B cell (primary cell): Measurements from ENCODE around the gene ATP11A. TPM values are rescaled to one million over a fixed set of nuclear protein-coding genes. Genes with fewer than 3 reads are reported as not detected.

Experiments used
- ATAC-seq: fragments of 200-7000 bp; cut with Tn5 transposase; one replicate; pipeline ENCODE4 v1.10.0; 2021; ENCODE audit warnings: low read depth, mild to moderate bottlenecking, moderate number of reproducible peaks, moderate library complexity
- CTCF ChIA-PET: fragments of 350-600 bp; sonication (Branson Sonifier 250); formaldehyde crosslinking; loops from one replicate; lab custom pipeline; 2021; ENCODE audit warnings: antibody characterized with exemption, inconsistent platforms; lab: Charles Lee
- POLR2A ChIA-PET: fragments of 350-600 bp; sonication (Branson Sonifier 250); formaldehyde crosslinking; loops from one replicate; lab custom pipeline; 2021; ENCODE audit warnings: antibody characterized with exemption; lab: Charles Lee
- DNase-seq: peaks from one replicate; pipeline ENCODE4 v3.0.0; 2013
- H2AFZ ChIP-seq: 2 replicates; pipeline ENCODE4 v1.6.1; 2012; ENCODE audit warnings: mild to moderate bottlenecking, low read depth, low read length; ENCODE audit not compliant: insufficient read depth, poor library complexity, severe bottlenecking
- H3K27ac ChIP-seq, 2 donors: 1 replicate in 1 of 2; 2 replicates in 1 of 2; pipeline ENCODE4 v1.5.1; 2012 to 2013; ENCODE audit warnings: low read length in 2 of 2, mild to moderate bottlenecking in 2 of 2, moderate library complexity in 1 of 2
- H3K27me3 ChIP-seq, 4 experiments: fragments of 200-600 bp in 1 of 4; sonication (generic) in 1 of 4; replicated peaks in 1 of 4; 1 replicate in 2 of 4; 2 replicates in 2 of 4; pipeline versions ENCODE4 v1.6.1 to v1.7.0; 2013 to 2016; ENCODE audit warnings: low read length in 3 of 4, mild to moderate bottlenecking in 2 of 4, mixed read lengths in 1 of 4, moderate library complexity in 1 of 4; ENCODE audit not compliant: insufficient read depth in 4 of 4, control insufficient read depth in 3 of 4; ENCODE audit errors: control extremely low read depth in 1 of 4
- H3K36me3 ChIP-seq, 2 experiments: replicated peaks in 1 of 2; 1 replicate in 1 of 2; 2 replicates in 1 of 2; pipeline versions ENCODE4 v1.6.1 to v1.7.1; 2013; ENCODE audit warnings: low read length in 1 of 2; ENCODE audit not compliant: insufficient read depth in 2 of 2, control insufficient read depth in 1 of 2; ENCODE audit errors: control extremely low read depth in 1 of 2, extremely low read depth in 1 of 2
- H3K4me1 ChIP-seq, 2 donors: fragments of 200-600 bp in 1 of 2; sonication (generic) in 1 of 2; 1 replicate in 1 of 2; 2 replicates in 1 of 2; pipeline versions ENCODE4 v1.5.1 to v1.6.1; 2013 to 2017; ENCODE audit warnings: low read length in 2 of 2; ENCODE audit not compliant: control insufficient read depth in 2 of 2, insufficient read depth in 2 of 2
- H3K4me2 ChIP-seq: replicated peaks from 2 replicates; pipeline ENCODE3; 2012; ENCODE audit warnings: mild to moderate bottlenecking, low read depth, low read length; ENCODE audit not compliant: poor library complexity, severe bottlenecking
- H3K4me3 ChIP-seq, 5 experiments: fragments of 200-600 bp in 1 of 5; sonication (generic) in 1 of 5; 1 replicate in 3 of 5; 2 replicates in 2 of 5; pipeline versions ENCODE4 v1.5.1 to v1.7.0; 2011 to 2016; ENCODE audit warnings: low read length in 4 of 5, mild to moderate bottlenecking in 4 of 5, low read depth in 2 of 5, control low read depth in 1 of 5, moderate library complexity in 1 of 5; ENCODE audit not compliant: insufficient read depth in 1 of 5; ENCODE audit errors: control extremely low read depth in 1 of 5, extremely low read depth in 1 of 5
- H3K79me2 ChIP-seq: fragments of 200-600 bp; sonication (generic); one replicate; pipeline ENCODE4 v1.6.0; 2016; ENCODE audit warnings: low read length; ENCODE audit not compliant: control insufficient read depth, insufficient read depth
- H3K9ac ChIP-seq: fragments of 200-600 bp; sonication (generic); 2 replicates; pipeline ENCODE4 v1.6.1; 2017; ENCODE audit warnings: mild to moderate bottlenecking, low read length, moderate library complexity
- H3K9me3 ChIP-seq, 3 donors: one replicate each; pipeline versions ENCODE4 v1.6.1 to v1.7.1; 2013; ENCODE audit warnings: low read length in 2 of 3; ENCODE audit not compliant: control insufficient read depth in 2 of 3, insufficient read depth in 1 of 3; ENCODE audit errors: control extremely low read depth in 1 of 3
- H4K20me1 ChIP-seq: 2 replicates; pipeline ENCODE4 v1.6.0; 2012; ENCODE audit warnings: mild to moderate bottlenecking, low read length; ENCODE audit not compliant: insufficient read depth, control insufficient read depth, poor library complexity, severe bottlenecking
- H3K27ac Mint-ChIP-seq: one replicate; pipeline ENCODE4 v1.8.0; 2021; ENCODE audit warnings: mixed read lengths
- H3K27me3 Mint-ChIP-seq: one replicate; pipeline ENCODE4 v1.8.0; 2021; ENCODE audit warnings: mixed read lengths
- H3K4me1 Mint-ChIP-seq: one replicate; pipeline ENCODE4 v1.8.0; 2021; ENCODE audit warnings: mixed read lengths
- H3K4me3 Mint-ChIP-seq: one replicate; pipeline ENCODE4 v1.8.0; 2021; ENCODE audit warnings: mixed read lengths
- H3K9me3 Mint-ChIP-seq: one replicate; pipeline ENCODE4 v1.8.0; 2022; ENCODE audit warnings: mixed read lengths; ENCODE audit not compliant: insufficient read depth
- CTCF ChIP-seq: fragments of 200-600 bp; IDR thresholded peaks from one replicate; pipeline ENCODE4 v1.8.0; 2022; ENCODE audit warnings: antibody characterized with exemption, mild to moderate bottlenecking
- EZH2 ChIP-seq: IDR thresholded peaks from 2 replicates; pipeline ENCODE4 v1.6.1; 2012; ENCODE audit warnings: borderline replicate concordance, low read depth, mild to moderate bottlenecking, moderate library complexity, low read length; ENCODE audit not compliant: insufficient read depth, poor library complexity, severe bottlenecking
- WGBS: methylation state at CpG from one replicate; pipeline ENCODE4 v1.1.5; 2013; ENCODE audit warnings: missing lambda C conversion rate; ENCODE audit not compliant: insufficient coverage; 5-methylcytosine and 5-hydroxymethylcytosine counted together
- intact Hi-C: fragments of 100-400 bp; cut with micrococcal nuclease; formaldehyde crosslinking; loops from one replicate; pipeline ENCODE4 v1.10.0; 2022
- polyA plus RNA-seq: library from polyadenylated mRNA; depleted of rRNA; stranded (reverse); fragments of >200 nt; gene quantifications from 2 replicates; pipeline ENCODE4 v1.2.3, GENCODE V29; 2012
- total RNA-seq, 2 donors: library from RNA; stranded (reverse); fragments of 120-200 nt in 1 of 2; gene quantifications; 1 replicate in 1 of 2; 2 replicates in 1 of 2; pipeline versions ENCODE4 v1.2.3 to v1.2.4, GENCODE V29; 2013 to 2022

ATP11A gene
- total and polyA plus RNA-seq, 2 donors (not counting 1 experiment from before 2014, with no cell fraction given): 36.9 to 60.3 TPM

GRCh38 chr13:112764028-112764427 is 74.2 kb downstream of the ATP11A start:
- ChIA-PET POLR2A (no interaction called here), CTCF (no interaction called here)
- Histone ChIP-seq H3K27ac (no peak overlapping the region), H4K20me1 (no peaks in the 10 kb centered on the region), H3K4me2 (no peak overlapping the region), H3K4me1 (peaks cover 14 to 17% of the 10 kb centered on the region in 2 donors), H3K36me3 (no peaks in the 10 kb centered on the region), H3K9me3 (peaks cover 0 to 3% (median 0%) of the 10 kb centered on the region in 3 donors), H2AFZ (no peak overlapping the region), H3K4me3 (no peak overlapping the region), H3K79me2 (peaks cover 3% of the 10 kb centered on the region), H3K9ac (no peak overlapping the region), H3K27me3 (no peaks in the 10 kb centered on the region)
- Mint-ChIP-seq H3K27me3 (no peaks in the 10 kb centered on the region), H3K4me3 (no peak overlapping the region), H3K27ac (no peak overlapping the region), H3K4me1 (peaks cover 19% of the 10 kb centered on the region), H3K9me3 (no peaks in the 10 kb centered on the region)
- no peak for TF ChIP-seq CTCF
- intact Hi-C loops: no loop called here
- DNase-seq (no peak), ATAC-seq (no peak)
- 95% methylated on average over 11 of the region's 11 CpGs for WGBS

- no peak overlapping the region for H3K27ac Mint-ChIP-seq
- peaks cover 22% of the 10 kb centered on the region for H3K4me1 Mint-ChIP-seq
- no peak overlapping the region for H3K4me3 ChIP-seq
- POLR2A ChIA-PET: no interaction called here
- H3K4me2 ChIP-seq: no peak overlapping the region
- no peak overlapping the region for H3K4me3 Mint-ChIP-seq
- H3K9ac ChIP-seq: no peak overlapping the region
- DNase-seq (no peak), ATAC-seq (no peak)
- 94% methylated on average over 14 of the region's 23 CpGs for WGBS
- H3K9me3 ChIP-seq: no peaks in the 10 kb centered on the region
- intact Hi-C loops: no loop called here
- H3K79me2 ChIP-seq: peaks cover 7% of the 10 kb centered on the region
- no peak overlapping the region for H3K27ac ChIP-seq
- H4K20me1 ChIP-seq: no peaks in the 10 kb centered on the region
- H3K36me3 ChIP-seq: no peaks in the 10 kb centered on the region
- no peaks in the 10 kb centered on the region for H3K27me3 ChIP-seq
- no peak overlapping the region for H2AFZ ChIP-seq
- H3K9me3 Mint-ChIP-seq: no peaks in the 10 kb centered on the region
- no peak for TF ChIP-seq CTCF
- TF ChIP-seq EZH2: no peak
- H3K27me3 Mint-ChIP-seq: no peaks in the 10 kb centered on the region
- CTCF ChIA-PET: no interaction called here
- H3K4me1 ChIP-seq: peaks cover 14 to 19% of the 10 kb centered on the region in 2 donors
These were observed 75.2 kb downstream of the ATP11A start for GRCh38 chr13:112764864-112765561.
